ENCODE data around the gene LILRA1.

DNA sequence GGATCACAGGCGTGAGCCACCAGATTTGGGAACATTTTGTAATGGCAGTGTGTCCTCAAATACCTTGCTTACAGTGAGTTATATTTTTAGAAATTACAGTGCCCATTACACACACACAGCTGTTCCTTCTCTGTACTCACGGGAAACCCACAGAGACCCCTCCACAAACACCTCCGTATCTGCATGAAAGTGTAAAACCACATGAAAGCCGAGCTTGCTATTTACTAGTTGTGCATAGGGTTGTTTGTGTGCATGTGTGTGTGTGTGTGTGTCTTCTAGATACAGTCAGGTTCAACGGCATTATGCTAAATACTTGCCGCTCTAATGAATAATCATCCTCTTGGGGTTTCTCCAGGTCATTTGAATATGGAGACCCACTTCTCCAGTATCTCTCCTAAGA is 42.1 kb upstream of the LILRA1 start:
- TF ChIP-seq CTCF (IDR thresholded peaks at IDR 0.05) (no peak), POLR2A (IDR thresholded peaks at IDR 0.05) (no peak)
